Spleen (tissue), 11 donors: ENCODE measurements around the gene DUOXA2. TPM values are rescaled to one million over a fixed set of nuclear protein-coding genes. Genes with fewer than 3 reads are reported as not detected.

Source experiments
- DNase-seq: peaks from one replicate; pipeline ENCODE4 v3.0.0-alpha.2; 2020
- H3K27ac ChIP-seq, 8 donors: fragments of 200-600 bp; sonication (generic) in 7 of 8; 1 replicate in 4 of 8; 2 replicates in 4 of 8; pipeline versions ENCODE4 v1.5.0 to v1.8.0; 2016 to 2021; ENCODE audit warnings: inconsistent platforms in 4 of 8, mild to moderate bottlenecking in 4 of 8, moderate library complexity in 1 of 8
- H3K27me3 ChIP-seq, 7 donors: fragments of 200-600 bp; sonication (generic) in 6 of 7; replicated peaks in 1 of 7; 1 replicate in 4 of 7; 2 replicates in 3 of 7; pipeline versions ENCODE4 v1.5.0 to v1.8.0; 2016 to 2021; ENCODE audit warnings: inconsistent platforms in 3 of 7, mild to moderate bottlenecking in 1 of 7
- H3K36me3 ChIP-seq, 6 donors: fragments of 200-600 bp; sonication (generic) in 5 of 6; 1 replicate in 4 of 6; 2 replicates in 2 of 6; pipeline versions ENCODE4 v1.5.0 to v1.8.0; 2016 to 2021; ENCODE audit warnings: inconsistent platforms in 2 of 6
- H3K4me1 ChIP-seq, 6 donors: fragments of 200-600 bp; sonication (generic) in 5 of 6; 1 replicate in 3 of 6; 2 replicates in 3 of 6; pipeline versions ENCODE4 v1.5.0 to v1.8.0; 2016 to 2021; ENCODE audit warnings: inconsistent platforms in 3 of 6
- H3K4me3 ChIP-seq, 8 donors: fragments of 200-600 bp; sonication (generic) in 7 of 8; 1 replicate in 4 of 8; 2 replicates in 4 of 8; pipeline versions ENCODE4 v1.5.0 to v1.8.0; 2016 to 2021; ENCODE audit warnings: inconsistent platforms in 4 of 8, mild to moderate bottlenecking in 4 of 8, moderate library complexity in 2 of 8
- H3K9me3 ChIP-seq, 8 donors: fragments of 200-600 bp; sonication (generic) in 7 of 8; 1 replicate in 4 of 8; 2 replicates in 4 of 8; pipeline versions ENCODE4 v1.5.0 to v1.8.0; 2016 to 2021; ENCODE audit warnings: inconsistent platforms in 4 of 8
- POLR2A ChIP-seq, 3 donors: fragments of 450-650 bp; IDR thresholded peaks; one replicate each; pipeline ENCODE4 v1.5.1; 2017; ENCODE audit warnings: antibody characterized with exemption in 3 of 3, mild to moderate bottlenecking in 1 of 3
- POLR2AphosphoS5 ChIP-seq, 3 donors: sonication (generic); formaldehyde crosslinking; IDR thresholded peaks; one replicate each; pipeline ENCODE4 v1.5.1; 2017; ENCODE audit warnings: antibody characterized with exemption in 3 of 3
- WGBS, 5 donors: extraction: QIAGEN DNeasy Blood & Tissue Kit in 3 of 5; methylation state at CpG; one replicate each; pipeline versions ENCODE4 v1.1.5 to v1.1.7; 2013 to 2018; 5-methylcytosine and 5-hydroxymethylcytosine counted together
- intact Hi-C: fragments of 100-400 bp; cut with DNase I; formaldehyde crosslinking; loops from one replicate; pipeline ENCODE4 v1.15.0; 2023; ENCODE audit warnings: low total_unique reads
- polyA plus RNA-seq, 3 donors: library from polyadenylated mRNA; stranded (reverse); fragments of 200-250 nt; gene quantifications; one replicate each; pipeline ENCODE4 v1.2.1, GENCODE V29; 2013
- total RNA-seq, 7 donors: library from RNA; depleted of rRNA in 3 of 7; stranded (reverse); fragments of >200 nt in 3 of 7; fragmentation: NEBNext Ultra II Directional in 4 of 7; extraction: Animal tissue kit (Norgen Biotek cat#: 25700) in 4 of 7; gene quantifications; one replicate each; pipeline versions ENCODE4 v1.1.0 to v1.2.1, GENCODE V29; 2016 to 2021
- TF ChIP-seq, protein P1 (sequence below), 11 experiments: fragments of 200-600 bp in 7 of 11; fragments of 450-650 bp in 4 of 11; sonication (generic) in 4 of 11; IDR thresholded peaks in 8 of 11; conservative IDR thresholded peaks in 3 of 11; 1 replicate in 7 of 11; 2 replicates in 4 of 11; pipeline versions ENCODE4 v1.4.0 to v1.8.0; 2016 to 2021; ENCODE audit warnings: antibody characterized with exemption in 11 of 11, inconsistent platforms in 4 of 11, mild to moderate bottlenecking in 1 of 11
- donor health status: healthy with polysubstance abuse.
- donor health status: DM: no; HTN: no; CAD: no; lungs with moderate emphysema.
- donor health status: DM: no; HTN: no; CAD: no.
- donor health status: Bipolar disorder and iron deficiency.
- donor health status: healthy.
- donor health status: DM: no; HTN: no; CAD: no.
- donor health status: DM: yes; HTN: yes; CAD: no.

DUOXA2 gene
- total and polyA plus RNA-seq, 10 donors = 0.06 TPM; not detected in 9

DNA sequence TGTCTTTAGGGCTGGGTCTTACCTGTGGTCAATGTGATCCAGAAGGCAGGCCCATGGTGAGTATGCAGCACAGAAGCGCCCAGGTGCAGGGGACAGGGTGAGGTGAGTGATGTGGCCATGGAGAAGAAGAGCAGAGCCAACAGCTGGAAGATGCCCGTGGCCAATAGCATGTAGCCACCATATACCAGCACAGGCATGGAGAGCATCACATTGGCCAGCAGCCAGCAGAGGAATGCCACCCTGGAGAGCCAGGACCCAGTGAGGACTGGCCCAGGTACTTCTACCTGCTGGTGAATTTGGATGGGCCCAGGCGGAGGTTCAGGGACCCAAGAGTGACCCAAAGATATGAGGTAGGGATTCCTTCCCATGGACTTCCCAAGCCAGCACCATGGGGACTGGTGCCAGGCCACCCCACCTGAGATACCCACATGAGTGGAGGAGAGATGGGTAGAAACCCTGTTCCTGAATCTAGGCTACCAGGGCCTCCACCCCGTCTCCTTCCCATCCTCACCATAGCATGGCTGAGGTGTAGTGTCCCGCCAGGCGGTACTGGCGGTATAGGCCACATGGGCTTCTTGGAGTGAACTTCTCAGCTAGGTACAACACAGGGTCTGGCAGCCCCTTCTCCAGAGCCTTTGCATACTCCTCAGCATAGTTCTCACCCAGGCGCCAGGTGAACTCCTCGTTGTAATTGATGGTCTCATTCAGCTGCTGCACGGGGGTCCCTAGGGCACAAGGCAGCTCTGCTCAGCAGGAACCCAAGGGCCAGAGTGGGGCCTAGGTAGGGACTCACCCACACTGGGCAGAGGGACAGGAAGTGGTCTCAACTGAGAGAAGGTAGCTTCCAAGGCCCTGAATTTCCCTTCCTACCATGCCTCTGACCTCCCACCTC is 6.2 kb downstream of the DUOXA2 start:
- intact Hi-C loops = loop anchor here (10.0 kb wide), 1 partner anchor 164 kb away; no protein-coding TSS in a partner anchor
- no peaks in the 10 kb centered on the region for H3K36me3 ChIP-seq
- peak; percentile 57 for DNase-seq
- no peak overlapping the region for H3K4me3 ChIP-seq
- peaks cover 8 to 84% (median 31%) of the 10 kb centered on the region in 7 donors for H3K27me3 ChIP-seq
- 92 to 95% (median 93%) methylated on average over 10 of the region's 10 CpGs for WGBS, 5 donors
- no peak overlapping the region for H3K27ac ChIP-seq
- no peaks in the 10 kb centered on the region for H3K9me3 ChIP-seq
- no peak for TF ChIP-seq POLR2A (IDR thresholded peaks at IDR 0.05)
- TF ChIP-seq, protein P1, sequence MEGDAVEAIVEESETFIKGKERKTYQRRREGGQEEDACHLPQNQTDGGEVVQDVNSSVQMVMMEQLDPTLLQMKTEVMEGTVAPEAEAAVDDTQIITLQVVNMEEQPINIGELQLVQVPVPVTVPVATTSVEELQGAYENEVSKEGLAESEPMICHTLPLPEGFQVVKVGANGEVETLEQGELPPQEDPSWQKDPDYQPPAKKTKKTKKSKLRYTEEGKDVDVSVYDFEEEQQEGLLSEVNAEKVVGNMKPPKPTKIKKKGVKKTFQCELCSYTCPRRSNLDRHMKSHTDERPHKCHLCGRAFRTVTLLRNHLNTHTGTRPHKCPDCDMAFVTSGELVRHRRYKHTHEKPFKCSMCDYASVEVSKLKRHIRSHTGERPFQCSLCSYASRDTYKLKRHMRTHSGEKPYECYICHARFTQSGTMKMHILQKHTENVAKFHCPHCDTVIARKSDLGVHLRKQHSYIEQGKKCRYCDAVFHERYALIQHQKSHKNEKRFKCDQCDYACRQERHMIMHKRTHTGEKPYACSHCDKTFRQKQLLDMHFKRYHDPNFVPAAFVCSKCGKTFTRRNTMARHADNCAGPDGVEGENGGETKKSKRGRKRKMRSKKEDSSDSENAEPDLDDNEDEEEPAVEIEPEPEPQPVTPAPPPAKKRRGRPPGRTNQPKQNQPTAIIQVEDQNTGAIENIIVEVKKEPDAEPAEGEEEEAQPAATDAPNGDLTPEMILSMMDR (IDR thresholded peaks at IDR 0.05 in 8 of 11, conservative IDR thresholded peaks at IDR 0.05 in 3 of 11) = no peak
- TF ChIP-seq POLR2AphosphoS5 (IDR thresholded peaks at IDR 0.05) = no peak
- peaks cover 13 to 24% (median 20%) of the 10 kb centered on the region in 6 donors for H3K4me1 ChIP-seq

DNA sequence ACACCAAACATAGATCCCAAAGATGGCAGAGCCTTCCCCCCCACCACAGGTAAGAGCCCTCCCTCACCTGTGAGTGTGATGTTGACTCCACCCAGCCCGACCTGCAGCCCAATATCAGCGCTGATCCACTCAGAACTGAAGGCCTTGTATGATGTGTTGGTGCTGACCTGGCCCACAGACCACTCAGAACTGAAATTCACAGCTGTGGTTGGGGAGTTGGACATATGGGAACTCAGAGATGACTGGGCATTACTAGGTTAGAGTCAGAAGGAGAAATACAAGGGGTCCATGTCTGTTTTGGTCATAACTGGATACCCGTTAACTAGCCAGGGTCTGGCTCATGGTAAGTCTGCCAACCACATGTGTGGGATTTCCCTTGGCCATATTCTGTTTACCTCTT is 6.9 kb downstream of the DUOXA2 start:
- H3K9me3 ChIP-seq = no peaks in the 10 kb centered on the region
- no peak for DNase-seq
- H3K4me3 ChIP-seq = no peak overlapping the region
- TF ChIP-seq POLR2AphosphoS5 (IDR thresholded peaks at IDR 0.05) = no peak
- TF ChIP-seq, protein P1 (IDR thresholded peaks at IDR 0.05 in 8 of 11, conservative IDR thresholded peaks at IDR 0.05 in 3 of 11) = no peak
- TF ChIP-seq POLR2A (IDR thresholded peaks at IDR 0.05) = no peak
- H3K36me3 ChIP-seq = no peaks in the 10 kb centered on the region
- WGBS, 5 donors = 79 to 97% (median 89%) methylated on average over 3 of the region's 3 CpGs
- H3K27me3 ChIP-seq = peaks cover 8 to 84% (median 27%) of the 10 kb centered on the region in 7 donors
- H3K4me1 ChIP-seq = peaks cover 13 to 24% (median 19%) of the 10 kb centered on the region in 6 donors
- H3K27ac ChIP-seq = no peak overlapping the region
- intact Hi-C loops = loop anchor here (10.0 kb wide), 1 partner anchor 164 kb away; no protein-coding TSS in a partner anchor

DNA sequence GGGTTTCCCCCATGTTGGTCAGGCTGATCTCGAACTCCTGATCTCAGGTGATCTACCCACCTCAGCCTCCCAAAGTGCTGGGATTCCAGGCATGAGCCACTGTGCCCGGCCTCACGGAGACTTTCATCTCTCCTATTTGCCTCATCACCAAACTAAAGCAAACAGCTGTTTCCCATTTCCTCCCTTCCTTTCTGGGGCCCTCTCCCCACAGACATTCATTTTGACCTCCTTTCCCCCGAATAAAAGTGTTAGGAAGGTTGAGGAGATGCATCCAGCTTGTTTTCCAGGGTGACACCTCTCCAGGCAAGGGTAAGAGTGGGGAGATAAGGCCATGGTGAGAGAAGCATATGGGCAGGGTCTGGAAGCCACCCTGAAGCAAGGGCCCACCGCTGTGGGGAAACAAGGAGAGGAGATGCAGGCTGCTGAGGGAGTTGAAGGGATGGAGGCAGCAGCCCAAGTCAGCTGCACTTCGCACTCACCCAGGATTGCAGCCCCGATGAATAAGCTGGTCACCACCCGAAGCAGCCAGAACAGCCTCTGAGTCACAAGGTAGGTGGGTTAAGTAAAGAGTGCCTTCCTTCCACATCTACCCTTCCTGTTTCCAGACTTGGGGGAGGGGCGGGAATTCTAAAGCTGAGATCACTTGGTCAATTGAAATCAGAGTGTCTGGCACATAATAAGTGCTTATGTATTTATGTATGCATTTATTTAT is 7.7 kb downstream of the DUOXA2 start:
- no peak overlapping the region for H3K27ac ChIP-seq
- H3K9me3 ChIP-seq = no peaks in the 10 kb centered on the region
- H3K36me3 ChIP-seq = no peaks in the 10 kb centered on the region
- intact Hi-C loops = loop anchor here (10.0 kb wide), 1 partner anchor 163 kb away; no protein-coding TSS in a partner anchor
- 42 to 61% (median 50%) methylated on average over 9 of the region's 9 CpGs for WGBS, 5 donors
- no peak overlapping the region for H3K4me3 ChIP-seq
- TF ChIP-seq POLR2AphosphoS5 (IDR thresholded peaks at IDR 0.05) (no peak), POLR2A (IDR thresholded peaks at IDR 0.05) (no peak)
- TF ChIP-seq, protein P1 (IDR thresholded peaks at IDR 0.05 in 8 of 11, conservative IDR thresholded peaks at IDR 0.05 in 3 of 11) = no peak
- H3K4me1 ChIP-seq = peaks cover 8 to 15% (median 12%) of the 10 kb centered on the region in 6 donors
- H3K27me3 ChIP-seq = peaks cover 4 to 82% (median 19%) of the 10 kb centered on the region in 7 donors
- no peak for DNase-seq
